Nephron (organoid): Measurements from ENCODE around the gene MAP1B.

ENCODE experiments used
- H3K27ac Mint-ChIP-seq, 3 experiments: 2 replicates each; pipeline ENCODE4 v1.8.0; 2020; ENCODE audit warnings: mixed read lengths in 3 of 3, mild to moderate bottlenecking in 2 of 3, moderate library complexity in 1 of 3
- H3K27me3 Mint-ChIP-seq: 2 replicates; pipeline ENCODE4 v1.8.0; 2021; ENCODE audit warnings: low read depth, mild to moderate bottlenecking, moderate library complexity, mixed read lengths
- H3K36me3 Mint-ChIP-seq: 2 replicates; pipeline ENCODE4 v1.8.0; 2020; ENCODE audit warnings: low read depth, mixed read lengths
- H3K4me1 Mint-ChIP-seq: 2 replicates; pipeline ENCODE4 v1.8.0; 2020; ENCODE audit warnings: mixed read lengths
- H3K4me3 Mint-ChIP-seq, 3 experiments: 2 replicates each; pipeline ENCODE4 v1.8.0; 2020; ENCODE audit warnings: mild to moderate bottlenecking in 3 of 3, mixed read lengths in 3 of 3, moderate library complexity in 2 of 3
- H3K9me3 Mint-ChIP-seq: 2 replicates; pipeline ENCODE4 v1.8.0; 2020; ENCODE audit warnings: mixed read lengths
- TF ChIP-seq, protein P1 (sequence below), 3 experiments: fragments of 200-600 bp; sonication (generic); IDR thresholded peaks; one replicate each; pipeline ENCODE4 v1.5.0; 2021; ENCODE audit warnings: antibody characterized with exemption in 3 of 3; ENCODE audit not compliant: unreplicated experiment in 3 of 3

Gene MAP1B

DNA sequence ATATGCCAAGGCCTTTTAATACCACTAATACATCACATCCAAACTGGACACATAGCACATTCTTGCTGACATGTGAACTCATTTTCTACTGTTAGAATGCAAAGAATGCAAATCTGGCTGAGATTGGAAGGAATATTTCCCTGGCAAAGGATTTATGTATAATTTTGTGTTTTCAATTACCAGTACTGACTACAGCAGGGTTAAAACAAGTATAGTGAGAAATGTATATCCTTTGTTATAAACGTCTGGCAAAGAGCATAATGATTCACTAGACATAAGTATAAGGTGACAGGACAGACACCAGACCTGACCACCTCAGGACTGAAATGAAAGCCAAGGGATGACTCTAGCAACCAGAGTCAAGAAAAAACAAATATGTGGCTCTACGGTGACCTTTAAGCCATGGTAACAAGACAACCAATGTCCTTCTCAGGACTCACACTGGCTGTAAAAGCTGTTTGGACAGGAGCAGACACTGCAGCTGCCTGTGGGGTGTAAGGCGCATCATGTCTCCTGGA lies 117.7 kb downstream of the MAP1B start:
- Mint-ChIP-seq H3K4me3 (no peak overlapping the region), H3K27ac (no peak overlapping the region), H3K9me3 (no peaks in the 10 kb centered on the region), H3K27me3 (no peaks in the 10 kb centered on the region), H3K36me3 (peaks cover 66% of the 10 kb centered on the region), H3K4me1 (peaks cover 13% of the 10 kb centered on the region)
- TF ChIP-seq, protein P1, sequence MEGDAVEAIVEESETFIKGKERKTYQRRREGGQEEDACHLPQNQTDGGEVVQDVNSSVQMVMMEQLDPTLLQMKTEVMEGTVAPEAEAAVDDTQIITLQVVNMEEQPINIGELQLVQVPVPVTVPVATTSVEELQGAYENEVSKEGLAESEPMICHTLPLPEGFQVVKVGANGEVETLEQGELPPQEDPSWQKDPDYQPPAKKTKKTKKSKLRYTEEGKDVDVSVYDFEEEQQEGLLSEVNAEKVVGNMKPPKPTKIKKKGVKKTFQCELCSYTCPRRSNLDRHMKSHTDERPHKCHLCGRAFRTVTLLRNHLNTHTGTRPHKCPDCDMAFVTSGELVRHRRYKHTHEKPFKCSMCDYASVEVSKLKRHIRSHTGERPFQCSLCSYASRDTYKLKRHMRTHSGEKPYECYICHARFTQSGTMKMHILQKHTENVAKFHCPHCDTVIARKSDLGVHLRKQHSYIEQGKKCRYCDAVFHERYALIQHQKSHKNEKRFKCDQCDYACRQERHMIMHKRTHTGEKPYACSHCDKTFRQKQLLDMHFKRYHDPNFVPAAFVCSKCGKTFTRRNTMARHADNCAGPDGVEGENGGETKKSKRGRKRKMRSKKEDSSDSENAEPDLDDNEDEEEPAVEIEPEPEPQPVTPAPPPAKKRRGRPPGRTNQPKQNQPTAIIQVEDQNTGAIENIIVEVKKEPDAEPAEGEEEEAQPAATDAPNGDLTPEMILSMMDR (IDR thresholded peaks at IDR 0.05; ENCODE audit: unreplicated experiment in 3 of 3), result no peak

DNA sequence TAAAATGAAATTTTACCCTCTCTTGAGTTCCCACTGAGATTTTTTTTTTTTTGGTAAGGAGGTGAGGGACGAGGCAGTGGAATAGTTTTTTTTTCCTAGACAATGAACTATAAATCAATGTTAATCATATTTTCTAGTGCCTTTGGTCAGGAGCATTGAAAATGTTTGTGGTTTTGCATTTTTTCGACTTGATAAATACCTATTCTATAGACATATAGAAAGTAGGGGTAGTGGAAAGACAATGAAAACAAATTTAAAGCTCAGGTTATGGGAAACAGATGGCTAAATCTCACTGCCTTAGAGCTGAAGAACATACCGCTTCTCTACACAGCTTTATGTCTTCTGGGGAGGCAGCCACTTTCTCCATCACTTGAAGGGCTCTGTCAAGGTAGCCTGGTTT lies 118.5 kb downstream of the MAP1B start:
- no peak overlapping the region for H3K4me3 Mint-ChIP-seq
- H3K27ac Mint-ChIP-seq, result no peak overlapping the region
- H3K4me1 Mint-ChIP-seq, result peaks cover 13% of the 10 kb centered on the region
- no peaks in the 10 kb centered on the region for H3K9me3 Mint-ChIP-seq
- H3K36me3 Mint-ChIP-seq, result peaks cover 70% of the 10 kb centered on the region
- no peaks in the 10 kb centered on the region for H3K27me3 Mint-ChIP-seq
- TF ChIP-seq, protein P1 (IDR thresholded peaks at IDR 0.05; ENCODE audit: unreplicated experiment in 3 of 3), result no peak

DNA sequence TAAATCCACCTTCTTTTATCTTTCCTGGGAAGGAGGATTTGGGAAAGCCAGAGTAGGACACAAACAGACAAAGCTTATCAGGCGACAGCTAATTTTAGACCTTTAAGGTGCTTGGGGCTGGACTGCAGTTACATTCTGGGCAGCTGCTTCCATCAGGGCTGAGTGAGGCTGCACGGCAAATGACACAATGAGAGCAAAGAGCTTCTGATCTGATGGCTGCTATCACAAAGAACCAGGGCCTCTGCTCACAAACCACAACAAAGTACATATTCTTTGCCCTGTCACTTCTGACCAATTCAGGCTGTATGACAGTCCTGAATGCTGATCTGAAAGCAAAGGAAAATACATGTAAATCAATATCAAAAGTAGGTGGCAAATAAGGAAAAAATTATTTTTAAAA lies 119.7 kb downstream of the MAP1B start:
- H3K4me3 Mint-ChIP-seq, result no peak overlapping the region
- H3K4me1 Mint-ChIP-seq, result peaks cover 13% of the 10 kb centered on the region
- no peak overlapping the region for H3K27ac Mint-ChIP-seq
- no peaks in the 10 kb centered on the region for H3K27me3 Mint-ChIP-seq
- peaks cover 66% of the 10 kb centered on the region for H3K36me3 Mint-ChIP-seq
- TF ChIP-seq, protein P1 (IDR thresholded peaks at IDR 0.05; ENCODE audit: unreplicated experiment in 3 of 3), result no peak
- no peaks in the 10 kb centered on the region for H3K9me3 Mint-ChIP-seq

DNA sequence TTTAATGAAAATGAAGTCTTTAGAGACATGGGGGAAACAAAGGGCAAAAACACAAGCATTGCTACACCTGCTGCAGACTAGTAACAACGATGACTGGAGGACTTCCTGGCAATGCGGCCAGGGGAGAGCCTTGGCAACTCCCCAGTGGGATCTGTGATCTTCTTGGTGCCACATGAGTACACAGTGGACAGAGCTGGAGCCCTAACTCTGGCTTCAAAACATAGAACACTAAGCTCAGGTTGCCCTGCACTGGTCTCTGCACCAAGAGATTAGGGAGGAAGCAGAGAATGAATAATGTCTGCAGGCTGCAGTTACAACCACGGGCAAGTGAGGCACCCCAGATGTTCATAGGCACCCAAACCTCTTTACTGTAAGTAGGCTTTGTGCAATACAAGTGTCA lies 121.7 kb downstream of the MAP1B start:
- Mint-ChIP-seq H3K4me1 (peaks cover 19% of the 10 kb centered on the region), H3K9me3 (no peaks in the 10 kb centered on the region), H3K27me3 (no peaks in the 10 kb centered on the region), H3K27ac (no peak overlapping the region), H3K4me3 (no peak overlapping the region), H3K36me3 (peaks cover 50% of the 10 kb centered on the region)
- TF ChIP-seq, protein P1 (IDR thresholded peaks at IDR 0.05; ENCODE audit: unreplicated experiment in 3 of 3), result no peak

DNA sequence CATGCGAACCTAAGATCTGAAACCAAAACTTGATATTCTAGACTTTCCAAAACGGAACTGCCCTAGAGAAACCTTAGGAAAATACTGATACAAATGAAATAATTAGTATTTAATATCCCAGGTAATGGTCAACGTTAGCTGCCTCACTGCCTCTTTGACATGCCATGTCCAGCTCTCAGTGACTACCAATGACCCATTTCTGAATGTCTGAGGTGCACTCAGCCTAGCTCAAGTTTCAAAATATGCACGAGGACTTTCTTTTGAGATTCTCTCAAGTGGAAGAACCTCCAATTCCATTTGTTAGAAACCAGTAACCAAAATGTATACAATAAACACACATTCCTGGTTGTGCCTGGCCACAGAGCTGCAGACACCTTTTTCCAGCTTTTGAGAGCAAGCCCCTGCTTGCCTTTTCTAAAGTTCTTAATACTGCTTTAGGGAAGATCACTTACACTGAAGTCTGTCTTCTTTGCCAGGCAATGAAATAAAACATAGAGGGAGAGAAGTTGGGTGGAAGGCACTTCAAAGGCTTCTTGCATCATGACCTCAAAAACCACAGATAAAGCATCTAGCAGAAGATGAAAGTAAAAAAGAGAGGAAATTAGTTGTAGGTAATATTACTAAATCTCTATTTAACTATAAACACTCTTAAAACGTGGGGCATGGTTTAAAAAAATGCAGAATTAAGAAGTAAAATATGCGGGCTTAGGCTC lies 124.9 kb downstream of the MAP1B start:
- H3K4me1 Mint-ChIP-seq, result peaks cover 10% of the 10 kb centered on the region
- peaks cover 28% of the 10 kb centered on the region for H3K36me3 Mint-ChIP-seq
- H3K9me3 Mint-ChIP-seq, result no peaks in the 10 kb centered on the region
- TF ChIP-seq, protein P1 (IDR thresholded peaks at IDR 0.05; ENCODE audit: unreplicated experiment in 3 of 3), result no peak
- no peak overlapping the region for H3K27ac Mint-ChIP-seq
- H3K4me3 Mint-ChIP-seq, result no peak overlapping the region
- H3K27me3 Mint-ChIP-seq, result no peaks in the 10 kb centered on the region

DNA sequence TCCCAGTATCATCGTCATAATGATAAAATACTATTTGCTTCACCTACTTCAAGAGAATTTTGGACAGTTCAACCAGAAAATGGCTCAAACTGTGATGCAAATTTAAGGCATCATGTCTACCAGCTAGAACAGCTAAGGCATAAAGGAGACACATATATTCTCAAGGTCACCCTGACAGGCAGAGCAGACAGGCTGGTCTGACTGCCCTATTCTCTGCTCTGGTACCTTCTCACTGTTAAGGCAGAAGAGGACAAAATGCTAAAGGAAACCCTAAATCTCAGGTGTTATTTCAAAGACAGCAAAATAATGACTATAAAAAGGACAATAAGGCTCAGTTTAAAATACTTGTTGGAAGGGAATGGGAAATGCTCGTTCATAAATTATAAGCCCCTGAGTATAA lies 125.6 kb downstream of the MAP1B start:
- H3K36me3 Mint-ChIP-seq, result peaks cover 26% of the 10 kb centered on the region
- H3K4me1 Mint-ChIP-seq, result peaks cover 10% of the 10 kb centered on the region
- H3K4me3 Mint-ChIP-seq, result no peak overlapping the region
- no peaks in the 10 kb centered on the region for H3K27me3 Mint-ChIP-seq
- H3K27ac Mint-ChIP-seq, result peak overlapping the region in 1 of 3 experiments; percentile 13
- H3K9me3 Mint-ChIP-seq, result no peaks in the 10 kb centered on the region
- TF ChIP-seq, protein P1 (IDR thresholded peaks at IDR 0.05; ENCODE audit: unreplicated experiment in 3 of 3), result no peak
